HS-5 (cell line): ENCODE data around the gene NFIB.

ENCODE experiments used
- DNase-seq: peaks from one replicate; pipeline ENCODE4 v3.0.0-alpha.2; 2012; ENCODE audit warnings: low read depth

The NFIB gene

GRCh38 chr9:14147738-14148137, 166.2 kb downstream of the NFIB start:
- DNase-seq = no peak

DNA sequence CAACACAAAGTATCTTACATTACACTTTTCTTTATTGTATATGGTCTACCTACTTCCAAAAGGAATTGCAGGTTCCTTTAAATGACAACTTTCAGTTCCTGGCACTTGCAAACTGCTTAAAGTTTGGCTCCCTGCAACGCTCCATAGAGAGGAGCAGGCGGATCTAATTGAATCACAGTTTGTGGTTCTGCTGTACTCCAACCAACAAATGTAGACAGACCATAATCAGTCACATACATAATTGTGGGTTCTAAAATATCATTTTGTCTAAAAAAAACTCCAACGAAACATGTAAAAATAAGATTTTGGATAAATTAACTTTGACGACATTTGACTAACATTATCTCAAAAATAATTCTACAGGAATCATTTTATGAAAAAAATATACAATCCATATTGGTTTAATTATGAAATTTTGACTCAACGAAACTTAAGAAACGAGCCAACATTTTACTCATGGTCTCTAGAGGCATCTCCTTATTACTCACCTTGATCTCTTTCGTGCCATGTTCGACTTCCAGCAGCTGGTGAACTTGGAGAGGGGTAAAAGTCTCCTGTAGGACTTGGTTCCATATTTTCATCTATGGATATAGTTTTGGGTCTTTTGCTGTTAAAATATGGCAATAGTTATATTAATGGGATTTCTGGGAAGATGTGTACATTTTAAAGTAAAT, 167.6 kb downstream of the NFIB start:
- peak; percentile 25 for DNase-seq

DNA sequence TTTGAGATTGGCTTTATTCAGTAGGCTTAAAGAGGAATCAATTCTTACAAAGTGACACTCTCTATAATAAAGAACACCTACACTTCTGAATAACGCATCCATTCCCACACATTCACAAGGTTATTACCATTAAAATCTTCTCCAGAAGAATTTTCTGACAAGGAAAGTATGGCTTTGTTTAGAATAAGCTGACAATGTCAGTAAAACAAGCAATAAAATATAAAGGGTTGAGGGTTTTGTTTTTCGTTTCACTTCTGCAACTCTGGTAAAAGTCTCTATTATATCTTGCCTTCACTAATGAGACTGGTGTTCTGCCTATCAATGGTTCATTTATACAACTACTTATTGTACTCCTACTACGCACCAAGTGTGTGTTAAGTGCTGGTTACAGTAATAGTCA, 169.7 kb downstream of the NFIB start:
- DNase-seq = no peak

DNA sequence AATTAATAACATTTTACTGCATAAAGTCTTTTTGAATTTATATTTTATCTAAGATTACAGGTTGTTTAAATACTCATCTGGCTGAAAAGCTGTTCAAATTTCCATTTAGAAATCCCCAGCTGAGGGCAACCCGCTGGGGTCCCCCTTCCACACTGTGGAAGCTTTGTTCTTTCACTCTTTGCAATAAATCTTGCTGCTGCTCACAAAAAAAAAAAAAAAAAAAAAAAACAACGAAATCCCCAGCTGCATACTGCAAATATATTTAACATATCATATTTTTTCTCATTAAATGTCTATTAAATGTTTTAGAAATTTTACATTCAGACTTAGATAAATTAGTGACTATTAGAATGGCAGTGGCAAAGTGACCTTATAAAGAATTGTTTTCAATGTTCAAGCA, 172.2 kb downstream of the NFIB start:
- DNase-seq = no peak

DNA sequence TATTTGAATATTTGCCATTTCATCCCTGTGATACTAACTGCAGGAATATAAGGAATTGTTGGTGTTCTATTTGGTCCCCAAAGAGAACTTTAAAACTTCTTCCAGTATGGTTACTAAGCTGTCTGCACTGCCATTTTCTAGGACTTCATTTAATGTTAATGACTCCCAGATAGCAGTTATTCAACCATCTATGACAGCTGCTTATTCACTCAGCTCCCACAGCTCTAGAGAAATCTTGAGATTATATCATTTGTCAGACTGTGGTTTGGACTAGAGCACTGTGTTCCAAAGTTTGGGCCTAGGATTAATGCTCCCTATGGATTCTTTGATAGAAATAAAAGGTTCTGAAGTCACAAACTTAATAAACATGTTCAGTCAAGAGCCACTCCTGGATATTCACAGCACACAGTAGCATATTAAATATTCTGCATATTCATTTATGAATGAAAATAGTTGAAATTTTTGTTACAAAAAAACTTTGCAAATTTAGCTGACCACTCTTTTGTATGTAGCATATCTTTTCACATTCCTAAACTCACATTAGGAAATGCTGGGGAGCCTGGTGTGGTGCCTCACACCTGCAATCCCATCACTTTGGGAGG, 173.7 kb downstream of the NFIB start:
- DNase-seq = no peak

DNA sequence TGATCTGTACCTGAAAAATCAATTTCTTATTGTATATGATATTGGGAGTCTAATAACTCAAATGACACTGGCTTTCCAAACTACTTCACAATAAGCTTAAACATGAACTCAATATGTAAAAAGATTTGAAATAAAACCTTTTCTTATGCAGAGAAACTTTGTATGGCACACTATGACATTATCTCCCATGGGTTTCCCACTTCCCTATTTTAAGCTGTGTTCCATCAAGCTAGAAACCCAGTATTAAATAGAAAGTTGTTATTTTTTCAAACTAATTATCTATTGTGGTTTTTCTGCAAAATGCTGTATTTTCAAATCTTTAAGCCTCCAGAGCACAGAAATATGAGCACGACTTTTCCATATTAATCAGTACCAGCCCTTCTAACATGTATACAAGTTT, 174.7 kb downstream of the NFIB start:
- DNase-seq = no peak

DNA sequence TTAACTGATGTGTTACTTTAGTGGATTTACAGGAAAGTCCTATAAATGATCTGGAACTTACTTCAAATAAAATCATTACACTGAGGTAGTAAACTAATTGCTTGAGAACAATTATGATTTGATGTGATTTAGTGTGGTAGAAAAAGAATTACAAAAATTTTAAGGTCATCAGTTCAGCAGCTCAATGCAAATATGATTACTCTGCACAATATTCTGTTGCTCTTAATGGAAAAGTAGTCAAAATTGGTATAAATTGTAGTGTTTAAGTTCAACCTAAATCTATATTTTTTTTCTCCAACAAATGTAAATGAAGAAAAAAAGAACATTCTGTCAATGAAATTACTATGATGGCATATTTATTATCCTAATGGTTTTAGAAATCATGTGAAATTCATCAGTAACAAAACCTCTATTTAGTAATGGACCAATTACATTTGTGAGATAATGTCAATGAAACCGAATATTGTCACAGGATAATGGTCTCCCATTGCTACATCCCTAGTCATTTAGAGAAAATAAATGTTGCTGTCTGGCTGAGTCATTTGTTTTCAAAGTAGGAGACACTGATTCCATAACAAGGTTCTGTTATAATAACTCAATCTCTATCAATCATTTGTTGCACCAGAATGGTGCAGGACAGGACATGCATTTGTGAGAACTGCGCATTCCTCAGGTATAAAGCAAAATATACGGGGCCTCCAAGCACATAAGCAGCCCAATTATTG, 177.1 kb downstream of the NFIB start:
- no peak for DNase-seq

- DNase-seq = no peak
These were observed 177.8 kb downstream of the NFIB start for GRCh38 chr9:14136047-14136635.

DNA sequence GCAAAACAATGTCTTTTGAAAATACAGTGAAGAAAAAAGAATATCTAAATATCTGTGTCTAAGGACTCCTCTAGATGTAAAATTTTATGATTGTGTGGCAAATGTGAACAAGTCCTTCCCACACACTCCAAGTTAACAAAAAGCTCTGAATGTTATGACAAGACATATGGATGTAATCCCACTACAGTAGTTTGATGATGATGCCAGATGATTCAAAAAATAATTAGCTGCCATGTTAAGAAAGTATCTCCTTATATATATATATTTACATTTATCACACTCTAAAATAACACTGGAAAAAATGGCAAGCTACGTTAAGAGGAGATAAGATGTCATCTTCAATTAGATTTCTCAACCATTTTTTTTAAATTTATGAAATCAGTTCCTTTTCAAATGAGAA, 178.5 kb downstream of the NFIB start:
- no peak for DNase-seq

- DNase-seq = no peak
These were observed 180.5 kb downstream of the NFIB start for GRCh38 chr9:14133394-14133793.

- no peak for DNase-seq
These were observed 181.2 kb downstream of the NFIB start for GRCh38 chr9:14132775-14133174.

GRCh38 chr9:14131356-14132088, 182.4 kb downstream of the NFIB start:
- no peak for DNase-seq

DNA sequence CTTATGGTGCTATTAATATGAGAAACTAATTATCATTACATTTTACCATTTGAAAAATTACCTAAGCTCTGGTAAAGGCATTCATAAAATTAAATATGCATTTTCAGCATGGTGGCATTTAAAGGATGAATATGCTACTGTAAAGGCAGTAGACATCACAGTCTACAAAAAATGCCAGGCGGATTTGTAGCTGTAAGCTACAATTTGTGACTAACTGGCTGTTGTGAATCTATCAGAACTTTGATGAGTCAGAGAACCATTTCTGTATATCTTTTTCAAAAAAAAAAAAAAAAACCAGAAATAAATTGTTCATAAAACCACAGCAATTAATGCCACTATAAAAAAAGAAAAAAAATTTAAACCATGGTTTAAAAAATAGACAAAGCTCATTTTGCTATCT, 186.3 kb downstream of the NFIB start:
- no peak for DNase-seq

GRCh38 chr9:14119694-14120514, 194.0 kb downstream of the NFIB start:
- peak; percentile 28 for DNase-seq

DNA sequence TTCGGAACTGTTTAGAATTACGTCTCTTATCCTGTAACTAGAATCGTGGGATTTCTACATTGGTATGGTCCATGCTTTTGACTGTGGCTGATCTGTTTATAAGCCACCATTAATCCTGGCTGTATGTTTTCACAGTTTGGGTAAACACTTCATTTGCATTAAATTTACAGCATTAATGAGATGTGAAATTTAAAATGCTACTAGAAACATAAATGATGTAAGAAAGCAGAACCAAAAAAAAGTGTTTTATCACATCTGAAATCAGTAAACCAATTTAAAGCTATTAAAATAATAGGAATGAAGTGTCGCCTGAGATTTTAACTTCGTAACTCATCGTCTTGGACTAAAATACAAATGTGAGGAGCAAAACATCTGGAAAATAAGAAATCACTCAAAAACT, 201.7 kb downstream of the NFIB start:
- DNase-seq = no peak

DNA sequence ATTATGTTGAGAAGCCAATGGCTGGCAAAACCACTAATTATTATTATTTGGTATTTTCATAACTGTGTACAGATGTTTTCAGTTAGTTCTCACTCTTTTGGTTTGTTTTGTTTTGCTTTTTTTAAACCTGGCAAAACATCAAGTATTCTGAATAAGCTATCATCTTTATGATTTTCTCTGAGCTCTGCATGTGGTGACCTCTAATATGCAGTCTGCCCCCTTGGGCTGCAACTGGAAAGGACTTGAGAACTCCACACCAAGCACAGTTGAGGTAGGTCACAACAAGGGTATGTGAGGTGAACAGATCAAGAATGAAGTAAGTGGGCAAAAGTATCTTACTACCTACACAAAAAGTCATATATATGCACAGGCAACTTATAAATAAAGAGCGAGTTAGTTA, 202.2 kb downstream of the NFIB start:
- DNase-seq = no peak

GRCh38 chr9:14107977-14108376, 206.0 kb downstream of the NFIB start:
- DNase-seq = no peak

DNA sequence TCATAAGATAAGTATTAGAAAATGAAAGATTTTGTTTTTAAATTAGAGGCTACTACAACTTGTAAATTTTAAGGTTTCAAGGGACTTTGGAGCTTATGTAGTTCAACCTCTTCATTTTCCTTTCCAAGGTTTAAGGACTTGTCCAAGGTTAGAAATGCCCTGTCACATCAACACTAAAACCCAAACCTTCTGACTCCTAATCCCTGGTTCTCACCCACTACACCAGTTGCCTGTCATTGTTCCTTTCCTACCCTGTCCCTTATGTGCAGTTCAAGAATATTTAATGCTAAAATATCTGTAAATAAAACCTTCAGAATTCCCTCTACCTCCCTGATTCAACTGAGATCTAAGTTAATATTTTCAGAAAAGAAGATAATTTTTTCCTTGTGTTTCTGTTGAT, 206.4 kb downstream of the NFIB start:
- no peak for DNase-seq

GRCh38 chr9:14106699-14107098, 207.2 kb downstream of the NFIB start:
- DNase-seq = no peak

DNA sequence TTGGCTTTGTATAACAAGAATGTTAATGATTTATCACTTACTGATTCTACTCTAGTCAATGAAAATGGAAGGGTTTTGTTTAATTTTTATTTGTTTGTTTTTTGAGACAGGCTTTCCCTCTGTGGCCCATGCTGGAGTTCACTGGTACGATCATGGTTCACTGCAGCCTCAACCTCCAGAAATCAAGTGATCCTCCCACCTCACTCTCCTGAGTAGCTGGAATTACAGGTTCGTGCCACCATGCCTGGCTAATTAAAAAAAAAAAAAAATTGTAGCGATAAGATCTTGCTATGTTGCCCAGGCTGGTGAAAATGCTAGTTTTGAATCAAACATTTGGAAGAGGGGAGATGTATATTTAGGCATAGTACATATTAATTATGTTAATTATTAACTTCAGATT, 209.4 kb downstream of the NFIB start:
- DNase-seq = no peak

- no peak for DNase-seq
These were observed 210.8 kb downstream of the NFIB start for GRCh38 chr9:14103115-14103514.

DNA sequence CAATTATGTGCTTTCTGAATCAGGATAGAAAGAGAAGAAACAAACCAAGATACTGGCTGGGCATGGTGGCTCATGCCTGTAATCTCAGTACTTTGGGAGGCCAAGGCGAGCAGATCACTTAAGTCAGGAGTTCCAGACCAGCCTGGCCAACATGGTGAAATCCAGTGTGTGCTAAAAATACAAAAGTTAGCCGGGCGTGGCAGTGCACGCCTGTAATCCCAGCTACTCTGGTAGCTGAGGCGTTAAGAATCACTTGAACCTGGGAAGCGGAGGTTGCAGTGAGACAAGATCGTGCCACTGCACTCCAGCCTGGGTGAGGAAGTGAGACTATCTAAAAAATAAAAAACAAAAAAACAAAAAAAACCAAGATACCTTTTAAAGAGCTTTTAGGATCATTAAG, 214.2 kb downstream of the NFIB start:
- no peak for DNase-seq
